ENCODE results near the gene PPP2R2C. TPM values are rescaled to one million over a fixed set of nuclear protein-coding genes. Genes with fewer than 3 reads are reported as not detected.

PPP2R2C gene
- total and polyA plus RNA-seq, 2 experiments from 2014 or later, result 1.3 to 9.2 TPM

- TF ChIP-seq ZNF462 (CRISPR knock-in tag; IDR thresholded peaks at IDR 0.05) (no peak), JUNB (IDR thresholded peaks at IDR 0.05; ENCODE audit: unreplicated experiment) (no peak), NANOG (IDR thresholded peaks at IDR 0.05; ENCODE audit: borderline replicate concordance) (no peak), REST (IDR thresholded peaks at IDR 0.05; ENCODE audit: unreplicated experiment) (no peak), CREB1 (CRISPR knock-in tag; IDR thresholded peaks at IDR 0.05; ENCODE audit: low read depth) (no peak), EZH2 (IDR thresholded peaks at IDR 0.05; ENCODE audit: low read depth, unreplicated experiment) (no peak), ZNF114 (CRISPR knock-in tag; IDR thresholded peaks at IDR 0.05) (no peak), ZNF331 (CRISPR knock-in tag; IDR thresholded peaks at IDR 0.05; ENCODE audit: low read depth) (no peak)
Observed at GRCh38 chr4:6480534-6481088, 8.2 kb upstream of the PPP2R2C start (continued).

Measured in GM23338 (cell line).